CD4-positive, alpha-beta T cell treated with Interleukin-17A for 4 hours (primary cell): ENCODE measurements around the gene PPP2R2C.

Experiments
- DNase-seq: peaks from one replicate; pipeline ENCODE4 v3.0.0-alpha.2; 2020; ENCODE audit warnings: mixed read lengths

PPP2R2C gene

DNA sequence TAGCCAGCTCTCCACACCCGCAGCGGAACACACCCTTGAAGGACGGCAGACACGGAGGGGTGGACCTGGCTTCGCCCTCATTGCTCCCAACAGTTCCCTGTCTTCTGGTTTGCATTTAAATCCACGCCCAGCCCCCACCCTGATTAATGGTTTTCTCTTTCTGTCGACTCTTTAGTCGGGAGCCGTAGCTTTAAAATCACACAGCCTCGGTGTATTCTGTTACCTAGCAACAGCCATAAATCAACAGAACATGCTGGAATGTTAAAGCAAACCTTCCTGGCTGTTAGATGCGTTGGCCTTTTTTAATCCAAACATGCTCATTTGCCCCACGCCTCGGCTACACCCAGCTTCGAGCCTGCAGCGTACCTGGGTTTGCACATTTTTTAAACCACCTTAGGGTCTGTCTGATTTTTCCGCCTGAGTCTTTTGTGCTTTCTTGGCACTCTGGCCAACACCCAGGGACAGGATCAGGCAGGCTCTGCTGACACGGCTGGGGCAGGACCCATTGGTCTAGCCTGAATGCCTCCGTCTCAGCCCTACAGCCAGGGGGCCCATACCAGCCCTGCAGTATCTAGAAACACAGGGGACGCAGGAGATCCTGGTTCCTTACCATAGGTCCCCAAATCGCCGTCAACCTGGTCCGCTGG is 21.4 kb upstream of the PPP2R2C start:
- no peak for DNase-seq

DNA sequence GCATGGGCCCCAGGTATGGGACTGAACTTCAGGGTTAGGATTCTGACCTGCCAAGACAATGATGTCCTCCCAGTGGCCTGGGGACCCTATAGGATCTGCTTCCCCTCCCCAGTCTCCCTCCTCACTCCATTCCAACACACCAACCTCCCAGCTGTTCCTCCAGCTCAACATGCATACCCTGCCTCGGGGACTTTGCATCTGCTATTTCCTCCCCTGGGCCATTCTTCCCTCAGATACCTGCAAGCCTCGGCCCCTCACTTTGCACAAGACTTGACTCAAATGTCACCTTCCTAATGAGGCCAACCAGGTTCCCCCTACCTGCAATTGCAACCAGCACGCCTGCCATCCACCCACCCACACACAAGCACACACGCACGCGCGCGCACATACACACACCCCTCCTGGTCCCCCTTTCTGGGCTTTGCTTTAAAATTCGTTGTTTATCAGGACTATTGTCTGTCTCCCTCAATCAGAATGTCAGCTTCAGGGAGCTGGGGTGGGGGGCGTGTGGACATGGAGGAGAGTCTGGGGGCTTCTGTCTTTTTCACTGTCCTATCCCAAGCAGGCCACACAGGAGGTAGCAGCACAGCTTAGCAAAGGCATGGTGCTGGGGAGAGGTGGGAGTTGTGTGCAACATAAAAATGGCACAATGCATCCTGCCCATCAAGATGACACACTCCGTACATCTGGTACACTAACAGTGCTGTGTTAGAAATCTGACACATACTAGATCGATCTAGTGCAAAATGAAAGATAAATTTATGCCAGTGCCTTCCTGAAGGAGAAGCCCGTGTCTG is 20.6 kb upstream of the PPP2R2C start:
- DNase-seq: no peak

DNA sequence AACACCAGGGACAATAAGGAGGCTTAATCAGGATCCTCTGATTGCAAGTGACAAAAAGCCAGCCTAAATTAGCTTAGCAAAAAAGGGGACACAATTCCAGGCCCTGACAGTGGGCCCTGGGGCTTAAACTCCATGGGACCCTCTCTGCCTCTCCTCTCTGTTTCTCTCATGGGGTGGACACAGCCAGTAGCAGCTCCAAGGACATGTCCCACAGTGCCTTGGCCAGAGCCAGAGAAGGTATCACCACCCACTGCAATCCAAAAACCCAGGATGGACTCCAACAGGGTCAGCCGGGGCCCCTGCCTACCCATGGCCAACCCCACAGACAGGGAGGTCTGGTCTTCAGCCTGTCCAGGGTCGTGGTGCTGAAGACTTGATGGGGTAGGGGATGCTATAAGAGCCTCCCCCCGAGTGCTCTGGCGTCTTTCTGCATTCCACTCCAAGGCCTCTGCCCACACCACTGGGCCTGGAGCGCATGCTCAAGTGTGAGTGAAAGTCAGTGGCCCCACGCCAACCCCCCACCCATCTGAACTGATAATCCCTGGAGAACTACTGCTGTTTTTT is 19.7 kb upstream of the PPP2R2C start:
- no peak for DNase-seq

DNA sequence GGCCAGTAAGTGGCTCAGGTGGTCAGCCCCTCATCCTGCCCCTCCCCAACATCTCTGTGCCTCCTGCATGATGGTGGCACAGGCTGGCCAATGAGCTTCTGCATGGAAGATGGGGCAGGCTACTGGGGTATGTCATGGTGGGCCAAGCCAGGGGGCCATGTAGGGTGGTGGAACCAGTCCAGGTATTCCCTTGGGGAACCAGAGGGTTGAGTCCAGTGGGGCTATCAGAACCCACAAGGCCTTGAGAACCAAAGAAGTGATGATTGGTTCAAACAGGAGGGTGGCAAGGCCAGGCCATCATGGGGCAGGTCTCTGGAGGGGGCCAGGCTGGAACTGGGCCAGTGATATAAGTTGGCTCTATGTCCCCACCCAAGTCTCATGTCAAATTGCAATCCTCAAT is 18.8 kb upstream of the PPP2R2C start:
- no peak for DNase-seq

DNA sequence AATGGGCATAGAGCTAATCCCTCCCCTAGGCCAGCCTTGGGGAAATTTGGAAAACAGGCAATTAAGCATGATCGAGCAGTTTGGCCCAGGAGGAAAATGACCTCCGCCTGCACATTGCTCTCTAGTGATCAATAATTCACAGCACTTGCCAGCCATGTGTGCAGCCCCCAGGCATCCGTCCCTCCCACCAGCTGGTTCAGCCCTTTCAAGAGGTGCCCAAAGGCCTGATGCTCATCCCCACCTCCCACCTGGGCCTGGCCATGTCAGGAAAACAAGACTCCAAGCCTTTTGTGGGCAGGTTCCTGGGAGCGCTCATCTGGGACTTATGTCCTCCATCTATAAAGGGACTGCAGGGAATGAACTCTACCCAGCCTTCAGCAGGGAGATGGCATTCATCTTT is 17.5 kb upstream of the PPP2R2C start:
- DNase-seq: no peak

DNA sequence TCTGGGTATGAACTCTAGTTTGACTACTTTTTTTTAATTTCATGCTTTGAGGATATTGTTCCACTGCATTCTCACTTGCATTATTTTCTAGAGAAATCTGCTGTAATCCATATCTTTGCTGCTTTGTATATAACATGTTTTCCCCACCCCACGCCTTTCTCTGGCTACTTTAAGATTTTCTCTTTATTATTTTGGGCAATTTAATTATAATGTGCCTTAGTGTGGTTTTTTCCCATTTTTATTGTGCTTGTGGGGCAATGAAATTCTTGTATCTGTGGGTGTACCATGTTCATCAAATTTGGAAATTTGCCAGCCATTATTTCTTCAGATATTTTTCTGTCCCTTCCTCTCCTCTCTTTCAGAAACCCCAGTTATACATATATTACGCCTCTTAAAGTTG is 15.1 kb upstream of the PPP2R2C start:
- DNase-seq: no peak

DNA sequence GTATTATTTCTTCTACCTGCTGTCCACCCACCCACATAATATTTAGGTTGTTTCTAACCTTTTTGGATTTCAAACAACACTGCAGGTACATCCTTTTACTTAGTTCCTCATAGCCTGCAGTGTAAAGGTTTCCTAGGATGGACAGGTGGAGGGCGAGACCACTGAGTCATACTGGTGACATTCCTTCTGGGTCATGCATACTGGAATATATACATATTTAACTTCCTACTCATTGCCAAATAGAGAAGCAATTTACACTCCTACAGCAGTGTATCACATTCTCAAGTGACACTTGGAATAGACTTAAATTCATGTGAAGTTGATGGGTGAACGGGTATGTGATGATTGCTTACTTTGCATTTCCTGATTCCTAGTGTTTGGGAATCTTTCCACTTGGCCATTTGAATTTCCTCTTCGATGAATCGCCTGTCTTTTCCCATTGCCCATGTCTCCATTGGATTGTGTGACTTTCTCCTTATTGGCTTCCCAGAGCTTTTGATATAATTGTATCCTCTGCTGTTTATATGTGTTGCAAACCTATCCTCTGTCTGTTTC is 8.2 kb upstream of the PPP2R2C start:
- DNase-seq: no peak

DNA sequence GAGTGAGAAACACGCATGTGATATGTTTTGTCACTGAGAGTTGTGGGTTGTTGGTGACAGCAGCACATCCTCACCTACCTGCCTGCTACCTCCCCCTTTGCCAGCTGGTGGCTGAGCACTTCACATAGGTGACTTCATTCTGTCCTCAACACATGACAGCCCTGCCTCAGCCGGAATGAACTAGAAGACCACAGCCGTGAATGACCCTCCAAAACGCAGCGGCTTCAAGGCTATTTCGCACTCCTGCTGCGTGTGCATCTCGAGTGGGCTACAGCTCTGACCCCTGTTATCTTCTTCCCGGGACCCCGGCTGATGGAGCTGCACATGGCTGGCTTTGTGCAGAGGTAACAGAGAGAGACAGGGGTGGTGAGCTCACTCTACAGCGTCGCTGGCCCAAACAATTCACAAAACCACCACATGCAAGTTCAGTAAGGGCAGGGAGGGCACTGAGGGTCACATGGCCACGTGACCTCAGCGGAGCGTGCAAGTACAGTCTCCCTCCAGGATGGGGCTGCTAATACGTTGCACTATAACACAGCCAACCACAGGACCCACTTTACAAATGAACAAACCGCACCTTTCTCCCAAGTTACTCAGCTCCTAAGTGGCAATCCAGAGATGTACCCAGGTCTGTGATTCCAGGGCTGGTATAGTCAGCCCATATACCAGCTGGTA is 6.3 kb upstream of the PPP2R2C start:
- no peak for DNase-seq

DNA sequence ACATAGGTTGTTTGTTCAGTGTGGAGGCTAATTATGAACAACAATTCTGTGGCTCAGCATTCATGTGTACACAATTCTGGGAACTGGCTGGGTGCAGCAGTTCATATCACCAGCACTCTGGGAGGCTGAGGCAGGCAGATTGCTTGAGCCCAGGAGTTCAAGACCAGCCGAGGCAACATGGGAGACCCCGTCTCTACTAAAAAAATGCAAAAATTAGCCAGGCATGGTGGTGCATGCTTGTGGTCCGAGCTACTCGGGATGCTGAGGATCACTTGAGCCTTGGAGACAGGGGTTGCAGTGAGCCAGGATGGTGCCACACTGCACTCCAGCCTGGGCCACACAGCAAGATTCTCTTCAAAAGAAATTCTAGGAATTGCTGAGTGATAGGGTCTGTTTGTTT is 4.5 kb upstream of the PPP2R2C start:
- DNase-seq: no peak

DNA sequence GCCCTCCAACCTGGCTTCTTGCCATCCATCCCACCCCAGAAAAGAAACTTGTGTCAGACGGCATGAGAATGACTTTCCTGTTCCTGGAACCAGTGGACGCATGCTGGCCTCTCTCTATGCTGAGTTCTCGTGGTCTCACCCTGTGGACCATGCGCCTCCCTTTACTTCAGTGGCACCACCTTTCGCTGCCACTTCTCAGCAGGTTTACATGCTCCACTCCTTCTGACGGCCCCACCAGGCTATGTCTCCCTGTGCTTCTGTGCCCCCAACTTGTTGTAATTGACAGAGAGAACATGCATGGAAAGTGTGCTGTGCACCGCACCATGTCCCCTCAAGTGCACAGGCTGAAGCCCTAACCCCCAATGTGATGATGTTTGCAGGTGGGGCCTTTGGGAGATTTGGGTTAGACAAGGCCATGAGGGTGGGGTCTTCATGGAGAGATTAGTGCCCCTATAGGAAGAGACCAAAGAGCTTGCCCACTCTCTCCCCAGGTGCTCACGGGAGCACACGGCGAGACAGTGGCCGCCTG is 3.1 kb upstream of the PPP2R2C start:
- no peak for DNase-seq

DNA sequence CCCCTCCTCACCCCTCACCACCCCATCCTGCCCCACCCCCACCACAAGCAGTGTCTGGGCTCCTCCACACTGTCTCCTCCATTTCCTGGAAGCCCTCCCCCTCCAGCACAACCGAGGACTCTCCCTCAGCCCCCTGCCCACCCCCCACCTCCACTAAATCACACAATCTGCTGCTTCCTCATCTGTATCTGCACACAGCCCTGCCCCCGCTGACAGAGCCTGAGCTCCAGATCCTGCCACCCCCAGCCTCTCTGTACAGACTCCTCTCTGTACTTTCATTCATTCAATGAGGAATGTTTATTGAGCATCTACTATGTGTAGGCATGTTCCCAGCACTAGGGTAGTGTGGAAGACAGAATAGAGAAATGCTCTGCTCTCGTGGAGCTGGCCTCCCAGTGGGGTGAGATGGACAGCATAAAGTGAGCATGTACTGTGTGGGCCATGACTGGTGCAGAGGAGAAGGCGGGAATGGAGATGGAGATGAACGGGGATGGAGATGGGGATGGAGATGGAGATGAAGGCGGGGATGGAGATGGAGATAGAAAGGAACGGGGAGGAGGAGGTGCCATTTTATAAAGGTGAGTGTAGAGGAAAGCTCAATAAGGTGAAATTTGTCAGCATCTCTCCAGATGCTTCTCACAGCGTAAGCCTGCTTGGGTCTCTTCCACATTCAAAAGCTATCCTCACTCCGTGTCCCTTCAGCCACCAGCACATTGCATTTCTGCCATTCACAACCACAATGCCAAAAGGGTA is 2.5 kb upstream of the PPP2R2C start:
- no peak for DNase-seq

DNA sequence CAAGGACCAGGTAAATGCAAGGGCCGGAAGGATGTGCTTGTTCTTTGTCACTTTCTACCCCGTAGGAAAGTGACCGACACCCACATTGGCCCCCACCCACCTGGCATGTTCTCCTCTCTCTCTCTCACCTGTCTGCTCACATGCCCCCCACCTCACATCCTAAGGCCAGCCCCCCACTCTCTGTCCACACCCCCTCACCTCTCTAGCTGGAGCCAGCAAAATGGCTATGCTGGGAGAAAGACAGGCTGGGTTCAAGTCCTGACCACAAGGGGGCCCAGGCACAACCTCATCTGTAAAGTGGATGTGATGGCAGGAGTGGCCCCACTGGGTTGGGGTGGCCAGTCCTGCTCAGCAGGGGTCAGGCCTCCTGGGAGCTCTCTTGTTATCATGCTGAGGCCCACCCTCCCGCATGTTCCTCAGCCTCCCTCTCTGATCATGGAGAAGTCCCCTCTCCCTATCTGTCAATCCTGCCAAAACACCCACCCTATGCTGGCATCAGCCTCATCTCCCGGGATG is 1.7 kb upstream of the PPP2R2C start:
- no peak for DNase-seq

DNA sequence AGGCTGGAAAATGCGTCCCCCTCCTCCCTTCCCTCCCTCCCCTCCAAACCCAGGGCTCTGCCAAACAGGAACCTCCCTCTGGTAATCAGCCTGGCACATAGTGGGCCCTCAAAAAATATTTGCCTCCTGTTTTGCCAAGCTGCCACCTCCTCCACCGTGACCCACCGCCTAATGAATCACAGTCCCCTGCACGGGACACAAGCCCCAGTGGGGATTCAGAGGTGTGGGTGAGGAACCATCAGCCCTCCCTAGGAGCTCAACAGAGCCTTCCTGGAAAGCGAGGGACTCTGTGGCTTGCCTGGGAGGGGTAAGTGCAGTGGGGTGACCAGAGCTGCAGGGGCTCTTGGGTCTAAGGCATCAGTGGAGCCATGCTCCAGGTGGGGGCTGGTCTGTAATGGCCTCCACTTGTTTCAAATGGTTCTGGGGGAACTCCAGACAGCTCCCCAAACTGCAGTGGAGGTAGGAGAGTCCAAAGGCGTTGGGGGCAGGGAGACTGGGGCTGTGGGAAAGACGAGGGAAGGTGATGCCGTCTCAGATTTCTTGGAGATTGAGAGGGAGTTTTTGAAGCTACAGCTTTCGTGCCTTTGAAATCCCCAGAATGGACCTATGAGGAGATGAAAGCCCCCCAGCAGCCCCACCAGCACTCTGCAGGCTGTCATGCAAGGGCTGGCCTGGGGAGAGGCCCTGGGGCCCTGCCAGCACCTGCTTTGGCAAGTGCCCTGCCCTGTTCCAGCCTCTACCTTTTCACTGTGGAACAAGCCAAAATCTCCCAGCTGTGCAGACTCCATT is 1.0 kb upstream of the PPP2R2C start:
- no peak for DNase-seq

DNA sequence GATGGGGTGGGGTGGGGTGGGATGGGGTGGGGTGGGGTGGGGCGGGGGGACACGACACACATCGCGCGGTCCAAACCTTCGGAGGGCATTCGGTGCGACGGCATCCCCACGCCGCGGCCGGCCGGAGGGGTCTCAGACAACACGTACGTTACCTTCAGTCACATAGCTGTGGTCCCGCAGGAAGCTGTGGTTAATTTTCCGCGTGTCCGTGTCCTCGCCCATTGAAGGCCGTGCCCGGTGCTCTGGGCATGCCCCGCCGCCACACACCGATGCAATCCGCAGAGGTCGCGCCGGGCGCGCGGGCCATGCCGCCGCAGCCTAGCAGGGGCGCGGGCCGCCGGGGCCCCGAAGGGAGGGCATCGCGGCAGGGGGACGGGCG is 417 bp downstream of the PPP2R2C start:
- no peak for DNase-seq

DNA sequence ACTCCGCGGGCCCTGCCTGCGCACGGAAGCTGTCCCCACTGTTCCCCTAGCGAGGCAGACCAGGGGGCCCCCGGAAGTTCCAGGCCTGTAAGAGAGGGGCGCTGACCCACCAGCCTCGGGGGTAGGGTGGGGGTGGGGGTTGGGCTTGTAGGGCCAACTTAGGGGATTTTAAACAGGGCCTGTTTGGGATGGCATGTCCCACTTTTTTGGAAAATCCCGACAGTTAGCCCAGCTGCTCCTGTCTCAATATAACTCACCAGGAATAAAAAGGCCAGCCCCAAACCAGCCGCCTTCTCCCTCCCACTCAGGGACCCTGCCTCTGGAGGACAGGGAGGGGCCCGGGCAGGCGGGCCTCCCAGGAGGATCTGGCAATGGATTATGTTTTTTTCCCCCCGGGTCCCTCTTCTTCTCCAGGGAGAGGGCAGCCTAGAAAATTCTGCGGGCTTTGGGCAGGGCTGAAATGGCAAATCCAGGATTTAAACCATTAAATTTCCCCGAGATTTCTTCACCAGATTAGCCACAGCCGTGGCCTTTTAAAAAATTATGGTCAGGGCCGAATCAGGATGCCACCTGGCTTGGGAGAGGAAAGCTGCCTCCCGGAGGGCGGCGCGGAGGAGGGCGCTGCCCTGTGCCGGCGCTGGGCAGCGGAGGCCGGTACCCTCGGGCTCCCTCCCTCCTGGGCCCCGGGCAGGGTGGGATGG is 957 bp downstream of the PPP2R2C start:
- DNase-seq: no peak

DNA sequence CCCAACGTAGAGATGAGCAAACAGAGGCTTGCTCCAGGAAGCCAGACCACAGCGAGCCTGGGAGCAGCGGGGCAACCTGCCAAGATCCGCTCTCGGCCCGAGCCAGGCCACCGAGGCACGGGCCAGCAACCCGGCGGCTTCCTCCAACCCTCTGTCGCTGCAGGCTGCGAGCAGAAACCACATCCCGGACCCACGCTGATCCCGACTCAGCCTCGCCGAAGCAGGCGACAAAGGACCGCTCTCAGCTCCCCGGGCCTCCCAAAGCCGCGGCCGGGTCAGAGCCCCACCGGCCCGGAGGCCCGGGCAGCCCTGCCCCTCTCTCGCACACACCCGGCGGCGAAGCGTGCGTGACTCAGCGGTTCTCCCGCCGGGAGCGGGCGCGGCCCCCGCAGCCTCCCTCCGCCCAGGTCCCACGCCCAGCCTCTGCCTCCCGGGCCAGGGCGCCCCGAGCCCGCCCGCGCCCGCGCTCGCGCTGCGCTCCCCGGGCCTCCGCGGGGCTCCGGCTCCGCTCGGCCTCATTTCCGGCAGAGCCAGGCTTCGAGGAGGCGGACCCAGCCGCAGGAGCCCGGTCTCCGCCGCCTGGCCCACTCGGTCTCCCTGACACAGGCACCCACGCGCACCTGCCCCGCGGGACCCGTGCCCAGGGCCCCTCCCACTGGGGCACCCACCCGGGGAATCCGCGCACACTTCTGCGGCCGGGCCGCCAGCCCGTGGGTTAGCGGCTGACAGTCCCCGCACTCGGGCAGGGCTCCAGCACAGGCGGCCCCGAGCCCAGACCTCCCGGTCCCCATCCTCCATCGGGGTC is 1.7 kb downstream of the PPP2R2C start:
- DNase-seq: no peak

DNA sequence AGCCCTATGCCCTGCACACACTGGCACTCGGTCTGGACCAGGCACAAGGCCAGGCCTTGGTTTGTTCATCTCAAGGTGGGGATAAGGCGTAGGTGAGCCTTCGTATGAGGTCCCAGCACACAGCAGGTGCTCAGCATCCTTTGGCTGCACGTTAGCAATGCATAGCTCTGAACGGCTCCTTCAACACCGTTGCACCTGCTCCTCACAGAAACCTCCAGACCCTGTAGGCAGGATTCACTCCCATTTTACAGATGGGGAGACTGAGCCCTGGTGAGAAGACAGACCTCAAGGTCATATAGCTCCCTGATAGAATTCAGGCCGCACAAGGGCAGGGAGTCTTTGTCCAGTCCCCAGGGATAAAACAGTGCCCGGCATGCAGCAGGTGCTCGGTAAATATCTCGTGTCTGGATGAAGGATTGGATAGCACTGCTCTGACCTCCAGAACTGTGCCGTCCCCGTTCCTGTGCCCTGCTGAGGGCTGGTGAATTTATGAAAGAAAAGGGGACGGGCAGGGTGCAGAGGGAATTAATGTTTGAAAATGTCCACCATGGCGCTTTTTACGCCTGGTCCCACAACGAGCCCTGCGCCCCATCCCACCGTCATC is 2.4 kb downstream of the PPP2R2C start:
- no peak for DNase-seq

DNA sequence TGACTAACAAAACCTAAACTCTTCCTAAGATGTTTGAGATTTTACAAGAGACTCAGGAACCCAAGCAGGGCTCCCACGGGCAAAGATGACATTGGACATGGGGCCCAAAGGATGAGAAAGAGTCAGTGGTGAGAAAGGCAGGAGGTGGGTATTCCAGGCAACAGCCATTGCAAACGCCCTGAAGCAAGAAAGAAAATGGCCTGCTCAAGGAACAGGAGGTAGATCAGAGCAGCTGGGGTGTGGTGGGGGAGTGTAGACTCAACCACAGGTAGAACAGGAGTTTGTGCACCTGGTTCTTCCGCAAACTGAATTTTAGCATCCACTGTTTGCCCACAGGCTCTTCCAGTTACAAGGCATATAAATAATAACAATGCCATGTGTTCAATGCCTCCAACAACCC is 3.3 kb downstream of the PPP2R2C start:
- DNase-seq: no peak

DNA sequence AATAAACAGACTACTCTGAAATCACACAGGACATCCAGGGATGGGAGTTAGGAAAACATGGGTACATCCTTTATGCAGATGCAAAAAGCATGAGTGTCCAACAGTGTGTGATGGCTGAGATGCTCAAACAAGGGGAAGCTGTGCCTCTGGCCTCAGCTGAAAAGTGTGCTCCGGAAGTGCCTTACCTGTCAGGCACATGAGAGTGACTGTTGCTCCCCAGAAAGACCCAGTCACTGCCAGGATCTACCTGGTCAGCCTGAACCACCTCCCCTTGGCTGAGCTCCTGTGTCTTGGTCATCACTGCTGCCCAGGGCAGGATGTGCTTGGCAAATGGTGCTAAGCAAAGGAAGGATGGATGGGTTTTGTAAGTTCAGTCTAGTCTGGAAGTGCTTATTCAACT is 4.0 kb downstream of the PPP2R2C start:
- DNase-seq: no peak
